Esophagus muscularis mucosa (tissue), 4 donors: Measurements from ENCODE around the gene ACCS. TPM values are rescaled to one million over a fixed set of nuclear protein-coding genes. Genes with fewer than 3 reads are reported as not detected.

Experiments
- DNase-seq: peaks from one replicate; pipeline ENCODE4 v3.0.0-alpha.2; 2017; ENCODE audit errors: extremely low spot score
- H3K27ac ChIP-seq, 4 donors: fragments of 200-600 bp; sonication (generic); replicated peaks in 1 of 4; 1 replicate in 3 of 4; 2 replicates in 1 of 4; pipeline ENCODE4 v1.5.1; 2016 to 2019; ENCODE audit warnings: mild to moderate bottlenecking in 1 of 4
- H3K27me3 ChIP-seq, 4 donors: fragments of 200-600 bp; sonication (generic); one replicate each; pipeline versions ENCODE4 v1.5.1 to v1.6.0; 2016 to 2019
- H3K36me3 ChIP-seq, 4 donors: fragments of 200-600 bp; sonication (generic); one replicate each; pipeline ENCODE4 v1.5.1; 2016 to 2019
- H3K4me1 ChIP-seq, 4 donors: fragments of 200-600 bp; sonication (generic); one replicate each; pipeline ENCODE4 v1.5.1; 2016 to 2019
- H3K4me3 ChIP-seq, 4 donors: fragments of 200-600 bp; sonication (generic); 1 replicate in 2 of 4; 2 replicates in 2 of 4; pipeline ENCODE4 v1.5.1; 2016 to 2019; ENCODE audit warnings: mild to moderate bottlenecking in 4 of 4, moderate library complexity in 1 of 4
- H3K9me3 ChIP-seq, 4 donors: fragments of 200-600 bp; sonication (generic); 1 replicate in 3 of 4; 2 replicates in 1 of 4; pipeline ENCODE4 v1.5.1; 2016 to 2019
- CTCF ChIP-seq, 3 experiments: fragments of 200-600 bp in 2 of 3; fragments of 450-650 bp in 1 of 3; sonication (generic) in 2 of 3; IDR thresholded peaks; one replicate each; pipeline ENCODE4 v1.5.1; 2017 to 2019; ENCODE audit warnings: antibody characterized with exemption in 3 of 3, mild to moderate bottlenecking in 2 of 3, moderate library complexity in 1 of 3
- EP300 ChIP-seq: sonication (generic); formaldehyde crosslinking; IDR thresholded peaks from one replicate; pipeline ENCODE4 v1.6.1; 2017; ENCODE audit warnings: antibody characterized with exemption
- POLR2A ChIP-seq: fragments of 450-650 bp; IDR thresholded peaks from one replicate; pipeline ENCODE4 v1.6.1; 2017; ENCODE audit warnings: antibody characterized with exemption, moderate library complexity, mild to moderate bottlenecking, low read depth
- POLR2AphosphoS5 ChIP-seq, 2 donors: sonication (generic); formaldehyde crosslinking; IDR thresholded peaks; one replicate each; pipeline ENCODE4 v1.6.1; 2017; ENCODE audit warnings: antibody characterized with exemption in 2 of 2
- whole genome bisulfite sequencing: methylation state at CpG from one replicate; pipeline ENCODE4 v1.1.5; 2018; 5-methylcytosine and 5-hydroxymethylcytosine counted together
- intact Hi-C: fragments of 100-400 bp; cut with DNase I; formaldehyde crosslinking; loops from one replicate; pipeline ENCODE4 v1.15.1; 2023
- total RNA-seq, 4 donors: library from RNA; depleted of rRNA; stranded (reverse); fragments of >200 nt; gene quantifications; one replicate each; pipeline versions ENCODE4 v1.1.0 to v1.2.1, GENCODE V29; 2016

The ACCS gene
- total RNA-seq, 4 donors from 2014 or later: 8.0 to 19.1 (median 13.5) TPM

DNA sequence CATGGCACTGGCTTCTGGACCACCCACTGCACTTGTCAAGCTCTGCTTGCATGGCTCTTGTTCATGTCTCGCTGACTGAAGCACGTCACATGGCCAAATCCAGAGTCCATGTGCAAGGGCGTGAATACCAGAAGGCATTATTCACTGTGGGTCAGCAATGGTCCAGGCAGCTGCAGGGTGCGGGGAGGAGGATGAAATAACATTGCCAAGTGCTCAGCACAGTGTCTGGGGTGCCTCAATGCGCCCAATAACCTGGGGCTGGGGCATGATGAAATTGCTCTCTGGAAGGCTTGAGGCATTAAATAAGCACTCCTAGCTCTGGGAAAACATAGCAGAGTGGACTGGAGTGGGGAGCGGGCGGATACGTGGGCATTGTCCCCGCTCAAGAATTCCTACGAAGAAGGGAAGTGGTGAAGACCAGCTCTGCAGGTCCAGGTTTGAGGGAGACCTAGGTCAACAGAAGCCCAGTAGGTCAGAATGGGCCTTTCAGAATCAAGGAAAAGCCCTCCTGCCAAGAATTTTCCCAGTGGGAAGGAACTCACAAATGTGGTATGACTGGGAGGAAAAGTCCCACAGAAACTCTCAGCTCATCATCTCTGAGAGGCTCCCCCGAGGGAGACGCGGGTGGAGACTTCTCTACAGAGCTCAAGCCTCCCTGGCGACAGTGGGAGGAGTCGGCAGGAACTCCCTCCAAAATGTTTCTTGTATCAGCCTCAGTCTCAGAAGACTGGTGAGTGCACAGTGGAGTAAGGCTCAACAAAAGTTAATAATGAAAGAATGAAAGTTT, 33.6 kb upstream of the ACCS start:
- H3K4me1 ChIP-seq: peaks cover 32 to 47% (median 42%) of the 10 kb centered on the region in 4 donors
- H3K4me3 ChIP-seq: no peak overlapping the region
- no peaks in the 10 kb centered on the region for H3K36me3 ChIP-seq
- H3K27me3 ChIP-seq: no peaks in the 10 kb centered on the region
- H3K27ac ChIP-seq: peak overlapping the region in 3 of 4 donors; percentile 8 to 46 (median 26)
- intact Hi-C loops: no loop called here
- WGBS: 70% methylated on average over 15 of the region's 15 CpGs
- TF ChIP-seq EP300 (no peak), POLR2A (no peak), CTCF (IDR thresholded peaks at IDR 0.05) (no peak), POLR2AphosphoS5 (IDR thresholded peaks at IDR 0.05) (no peak)
- DNase-seq: peak; percentile 87
- H3K9me3 ChIP-seq: no peaks in the 10 kb centered on the region

DNA sequence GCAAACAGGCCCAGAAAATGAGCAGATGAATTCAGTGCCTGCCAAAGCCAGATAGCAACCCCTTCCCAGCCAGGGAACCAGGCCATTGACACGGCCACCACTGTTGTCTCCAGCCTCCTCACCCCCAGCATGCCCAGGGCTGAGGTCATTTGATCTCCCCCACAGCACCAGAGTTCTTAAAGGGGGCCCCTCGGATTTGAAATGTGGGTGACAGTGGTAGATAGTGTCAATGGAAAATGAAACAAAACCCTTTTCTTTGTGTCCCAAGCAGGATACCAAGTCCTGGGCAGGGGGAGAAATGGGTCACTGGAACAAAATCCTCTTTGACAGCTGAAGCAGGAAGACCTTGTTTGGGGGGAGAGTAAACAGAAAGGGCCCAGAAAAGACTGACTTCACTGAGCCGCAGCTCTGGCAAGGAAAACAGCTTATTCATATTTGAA, 32.6 kb upstream of the ACCS start:
- intact Hi-C loops: no loop called here
- Histone ChIP-seq H3K4me3 (no peak overlapping the region), H3K9me3 (no peaks in the 10 kb centered on the region), H3K36me3 (no peaks in the 10 kb centered on the region), H3K4me1 (peaks cover 32 to 47% (median 42%) of the 10 kb centered on the region in 4 donors), H3K27me3 (no peaks in the 10 kb centered on the region), H3K27ac (peak overlapping the region in 3 of 4 donors; percentile 3 to 26 (median 14))
- TF ChIP-seq POLR2AphosphoS5 (IDR thresholded peaks at IDR 0.05) (no peak), EP300 (no peak), POLR2A (no peak), CTCF (IDR thresholded peaks at IDR 0.05) (no peak)
- DNase-seq: no peak
- 53% methylated on average over 3 of the region's 3 CpGs for WGBS

DNA sequence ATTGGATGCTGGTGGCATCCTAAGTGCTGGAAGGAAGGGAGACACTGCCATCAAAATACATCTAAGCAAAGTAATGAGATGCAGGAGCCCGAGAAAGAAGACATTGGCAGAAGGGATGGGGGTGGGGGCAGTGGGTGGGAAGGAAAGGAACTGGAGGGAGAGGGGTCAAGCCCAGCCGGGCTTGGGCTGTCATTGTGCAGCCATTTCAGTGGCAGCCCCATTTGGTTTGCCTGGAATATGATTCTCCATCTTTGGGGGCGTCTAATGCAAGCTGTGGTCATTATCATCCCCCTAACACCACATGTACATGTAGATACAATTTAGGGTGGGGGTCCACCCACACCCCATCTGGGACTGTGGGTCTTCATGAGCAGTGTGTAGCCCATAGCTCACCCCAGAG, 32.2 kb upstream of the ACCS start:
- no peaks in the 10 kb centered on the region for H3K9me3 ChIP-seq
- intact Hi-C loops: no loop called here
- 56% methylated on average over 3 of the region's 3 CpGs for WGBS
- peak; percentile 89 for DNase-seq
- peak overlapping the region in 2 of 4 donors; percentile 3 to 26 for H3K27ac ChIP-seq
- no peak overlapping the region for H3K4me3 ChIP-seq
- peaks cover 32 to 47% (median 42%) of the 10 kb centered on the region in 4 donors for H3K4me1 ChIP-seq
- TF ChIP-seq POLR2A (no peak), EP300 (no peak), POLR2AphosphoS5 (IDR thresholded peaks at IDR 0.05) (no peak), CTCF (IDR thresholded peaks at IDR 0.05) (no peak)
- H3K27me3 ChIP-seq: no peaks in the 10 kb centered on the region
- H3K36me3 ChIP-seq: no peaks in the 10 kb centered on the region

GRCh38 chr11:44034639-44035038, 31.4 kb upstream of the ACCS start:
- H3K27me3 ChIP-seq: no peaks in the 10 kb centered on the region
- TF ChIP-seq POLR2A (no peak), EP300 (no peak), POLR2AphosphoS5 (IDR thresholded peaks at IDR 0.05) (no peak), CTCF (IDR thresholded peaks at IDR 0.05) (no peak)
- H3K27ac ChIP-seq: no peak overlapping the region
- no peaks in the 10 kb centered on the region for H3K9me3 ChIP-seq
- intact Hi-C loops: loop anchor here (5.0 kb wide), 1 partner anchor 47 kb away; no protein-coding TSS in a partner anchor
- H3K4me3 ChIP-seq: no peak overlapping the region
- peak; percentile 84 for DNase-seq
- no peaks in the 10 kb centered on the region for H3K36me3 ChIP-seq
- peaks cover 32 to 47% (median 42%) of the 10 kb centered on the region in 4 donors for H3K4me1 ChIP-seq
